22Rv1 (cell line): ENCODE measurements around the gene NRN1.

ENCODE experiments used
- CTCF ChIP-seq: fragments of 450-650 bp; IDR thresholded peaks from 2 replicates; pipeline ENCODE4 v1.5.1; 2017; ENCODE audit warnings: mild to moderate bottlenecking
- ZFX ChIP-seq: fragments of 450-650 bp; IDR thresholded peaks from 2 replicates; pipeline ENCODE4 v1.6.1; 2017; ENCODE audit warnings: antibody characterized with exemption, borderline replicate concordance

GRCh38 chr6:5956939-5957338 lies 49.8 kb downstream of the NRN1 start:
- TF ChIP-seq CTCF (no peak), ZFX (no peak)
